Activated CD4-positive, alpha-beta T cell treated with anti-CD3 and anti-CD28 coated beads, Interleukin-10, Interleukin-2, amounts not matched to agents 100 ng/mL and 50 ng/mL, durations not matched to agents 16 hours and 8 hours (primary cell): ENCODE measurements around the gene PLAC1.

Source experiments
- DNase-seq: peaks from one replicate; pipeline ENCODE4 v3.0.0-alpha.2; 2020

The PLAC1 gene

DNA sequence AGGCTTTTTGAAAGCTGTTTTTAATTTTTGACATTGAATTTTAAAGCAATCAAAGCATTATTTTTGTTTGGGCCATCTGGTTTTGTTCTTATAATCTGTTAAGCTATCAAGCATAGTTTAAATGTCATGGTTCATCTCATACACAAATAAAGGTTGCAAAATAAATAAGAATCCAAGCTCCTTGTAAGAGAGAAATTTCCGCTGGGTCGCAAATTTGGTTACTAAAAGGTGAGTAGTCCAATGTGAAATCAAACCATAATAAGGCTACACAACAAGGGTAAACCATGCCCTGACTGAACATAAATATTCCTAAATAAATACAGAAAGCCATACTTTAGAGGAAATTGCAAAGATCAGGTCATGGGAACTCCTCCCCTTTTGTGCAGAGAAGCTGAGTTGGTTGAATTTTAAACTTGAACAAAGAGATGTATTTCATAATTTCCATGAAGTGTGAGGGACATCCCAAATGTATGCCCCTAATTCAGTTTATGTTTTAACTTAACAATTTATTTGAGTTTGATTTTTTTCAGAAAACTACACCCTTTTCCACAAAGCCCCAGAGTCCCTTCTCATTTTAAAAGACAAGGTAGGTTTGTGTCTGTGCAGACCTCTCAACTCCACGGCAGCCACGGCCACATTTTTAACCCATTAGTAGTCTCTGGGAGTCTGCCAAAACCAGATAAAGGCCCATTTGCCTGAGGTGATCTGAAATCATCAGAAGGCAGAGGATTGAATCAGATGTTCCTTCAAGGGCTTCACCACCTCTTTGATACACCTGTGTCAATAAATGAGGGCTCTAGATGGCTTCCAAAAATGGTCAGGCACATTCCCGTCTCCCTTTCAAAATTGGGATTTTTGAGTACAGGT lies 85.2 kb downstream of the PLAC1 start:
- no peak for DNase-seq

DNA sequence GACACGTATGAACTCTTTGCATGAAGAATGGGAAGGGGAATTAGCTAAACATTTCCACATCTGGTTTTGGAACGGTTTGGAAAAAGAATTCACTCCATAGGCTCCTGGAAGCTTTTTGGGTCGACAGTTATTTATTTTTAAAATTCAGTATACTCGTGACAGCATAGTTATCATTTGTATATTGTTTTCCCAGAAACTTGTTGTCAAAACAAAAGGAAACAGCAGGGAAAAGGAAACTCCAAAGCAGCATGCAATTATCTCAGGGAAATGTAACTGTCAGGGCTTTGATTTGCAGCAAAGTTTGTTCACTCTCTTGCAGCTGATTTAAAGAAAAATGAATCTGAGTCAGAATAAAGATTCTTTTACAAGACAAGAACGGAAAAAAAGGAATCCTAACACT lies 86.5 kb downstream of the PLAC1 start:
- no peak for DNase-seq

DNA sequence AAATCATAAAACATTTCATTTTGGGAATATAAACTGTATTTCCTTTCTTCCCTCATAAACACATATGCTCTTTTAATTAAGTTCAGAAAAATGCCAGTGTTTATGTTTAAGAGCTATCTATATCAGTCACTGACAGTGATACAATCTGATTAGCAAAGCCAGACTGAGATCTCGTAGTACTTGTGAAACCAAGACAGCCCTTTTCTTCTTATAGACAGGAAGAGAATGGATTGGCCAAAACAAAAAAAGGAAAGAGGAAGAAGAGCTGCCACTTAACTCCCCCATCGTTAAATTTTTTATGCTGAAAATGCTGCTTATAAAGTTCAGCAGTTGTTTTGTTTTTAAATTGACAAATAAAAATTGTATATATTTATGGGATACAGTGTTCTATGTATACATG lies 87.4 kb downstream of the PLAC1 start:
- peak; percentile 20 for DNase-seq

DNA sequence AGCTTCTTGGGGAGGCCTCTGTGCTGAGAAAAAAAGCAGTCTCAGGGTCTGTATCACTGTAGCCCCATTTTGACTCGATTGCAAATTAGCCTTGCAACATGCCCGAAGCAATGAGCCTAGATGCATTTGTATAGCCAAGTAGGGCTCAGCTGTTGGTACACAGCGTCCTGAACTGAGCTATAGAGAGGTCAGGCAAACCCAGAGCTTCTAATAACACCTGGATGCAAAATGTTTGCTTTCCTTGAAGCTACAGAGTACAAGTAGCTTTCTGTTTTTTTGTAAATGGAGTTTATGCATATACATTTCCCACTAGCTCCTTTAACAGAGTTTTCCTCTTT lies 87.8 kb downstream of the PLAC1 start:
- DNase-seq = no peak

DNA sequence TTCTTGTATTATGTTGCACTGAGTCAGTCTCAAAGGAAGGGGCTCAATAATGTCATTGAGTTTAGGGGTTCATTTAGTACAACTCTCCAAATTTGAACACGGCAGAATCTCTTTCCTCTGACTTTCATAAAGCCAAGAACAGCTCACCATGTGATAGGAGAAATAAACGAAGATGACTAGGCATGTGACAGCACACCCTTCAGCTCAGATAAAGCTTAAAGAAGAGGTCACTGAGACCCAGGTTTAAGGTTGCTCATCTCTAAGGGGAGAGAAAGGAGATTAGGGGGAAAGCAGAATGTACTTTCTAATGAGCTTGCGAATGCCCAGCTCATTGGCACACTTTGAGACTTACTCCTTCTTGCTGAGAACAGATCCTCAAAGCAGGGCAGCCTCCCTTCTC lies 89.0 kb downstream of the PLAC1 start:
- no peak for DNase-seq

DNA sequence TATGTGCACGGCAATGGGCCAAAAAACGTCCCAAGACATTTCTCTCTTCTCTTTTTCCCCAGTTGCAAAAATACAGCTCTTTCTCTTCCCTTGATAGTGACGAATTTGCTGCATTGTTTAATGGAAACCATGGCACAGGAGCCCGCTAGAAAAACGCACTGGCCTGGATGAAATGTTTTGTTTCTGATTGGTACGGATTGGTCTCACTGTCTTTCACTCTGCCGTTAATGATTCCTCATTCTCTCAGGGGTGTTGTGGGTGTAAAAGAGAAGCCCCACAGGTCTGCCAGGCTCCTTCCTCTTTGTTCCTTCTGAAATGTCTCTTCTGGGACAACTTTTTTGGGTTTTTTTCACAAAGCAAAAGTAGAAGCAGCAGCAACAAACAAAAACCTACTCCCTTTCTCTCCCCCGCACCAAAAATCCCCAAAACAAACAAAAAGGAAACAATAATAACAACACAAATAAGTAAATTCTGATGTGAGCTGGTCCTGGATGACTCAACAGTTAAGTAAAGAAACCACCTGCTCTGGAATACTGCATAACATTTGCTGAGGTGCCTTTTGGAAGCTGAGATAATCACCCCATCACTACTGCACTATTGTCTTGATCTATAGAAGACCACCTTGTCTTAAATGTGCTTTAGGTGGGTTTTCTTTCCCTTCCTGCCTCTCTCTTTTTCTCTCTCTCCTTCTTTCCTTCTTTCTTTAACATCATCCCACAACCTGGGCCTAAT lies 89.8 kb downstream of the PLAC1 start:
- DNase-seq = no peak

DNA sequence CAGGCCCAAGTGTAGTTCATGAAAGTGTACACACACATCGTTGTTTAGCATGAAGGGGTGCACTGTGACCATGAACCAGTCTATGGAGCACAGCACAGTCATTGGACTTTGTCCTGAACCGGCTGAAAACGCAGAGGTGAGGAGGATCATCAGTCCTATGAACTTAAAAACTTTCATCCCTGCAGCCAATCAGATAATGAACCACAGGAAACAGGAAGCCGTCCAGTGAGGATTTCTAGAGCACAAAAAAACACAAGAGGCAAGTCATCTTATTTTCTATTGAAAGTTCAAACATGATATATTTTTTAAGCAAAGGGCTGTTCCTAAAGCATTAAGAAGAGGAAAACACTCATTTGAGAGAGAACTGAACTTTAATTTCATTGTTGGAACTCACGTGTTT lies 91.8 kb downstream of the PLAC1 start:
- DNase-seq = no peak

DNA sequence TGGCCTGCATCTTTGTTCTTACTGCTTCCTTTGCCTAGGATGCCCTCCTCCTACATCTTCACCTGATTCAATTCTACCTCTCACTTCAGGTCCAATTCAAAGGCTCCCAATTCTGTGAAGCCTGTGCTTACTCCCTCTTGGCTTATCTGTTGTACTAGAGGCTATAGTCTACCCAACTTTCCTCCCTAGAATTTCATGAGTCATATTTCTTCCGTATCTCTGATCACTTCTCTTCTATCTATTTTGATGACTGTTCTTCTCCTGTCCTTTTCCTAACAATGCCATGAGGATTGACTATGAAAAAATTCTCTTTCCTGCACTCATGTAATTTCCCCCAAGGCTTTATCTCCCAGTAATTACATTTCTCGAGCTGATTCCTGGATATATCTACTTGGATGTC lies 96.3 kb downstream of the PLAC1 start:
- no peak for DNase-seq

DNA sequence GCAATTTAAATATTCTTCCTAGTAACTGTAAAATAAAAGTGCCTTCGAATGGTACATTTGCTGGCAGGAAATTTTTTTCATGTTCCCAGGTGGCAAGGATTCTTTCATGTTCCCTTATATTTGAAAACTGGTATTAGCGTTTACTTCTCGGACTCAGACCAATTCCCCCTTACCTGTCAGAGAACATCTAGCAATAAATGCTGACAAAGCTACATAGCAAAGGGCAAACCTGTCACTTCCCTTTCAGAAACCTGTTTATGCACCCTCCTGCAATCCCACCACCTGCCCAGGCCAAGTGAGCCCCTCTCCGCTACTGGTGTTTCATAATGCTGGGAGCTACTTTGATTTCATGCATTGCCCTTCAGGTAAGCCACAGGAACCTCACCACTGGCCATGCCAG lies 100.1 kb downstream of the PLAC1 start:
- DNase-seq = no peak

DNA sequence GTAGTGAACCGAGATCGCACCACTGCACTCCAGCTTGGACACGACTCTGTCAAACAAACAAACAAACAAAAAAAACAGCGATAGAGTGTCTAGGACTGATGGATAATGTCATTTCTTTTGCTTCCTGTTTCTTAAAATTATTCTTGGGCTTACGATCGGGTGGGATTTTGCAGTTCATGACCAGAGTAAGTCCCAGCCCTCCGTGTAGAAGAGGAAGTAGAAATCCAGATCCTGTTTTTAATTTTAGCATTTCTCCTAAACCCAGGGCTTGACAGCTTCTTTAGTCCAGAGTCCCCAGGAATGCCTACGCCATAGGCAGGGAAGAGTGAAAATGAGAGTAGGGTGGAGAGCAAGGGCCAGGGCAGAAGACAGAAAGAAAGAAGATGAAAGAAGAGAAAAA lies 104.0 kb downstream of the PLAC1 start:
- no peak for DNase-seq

DNA sequence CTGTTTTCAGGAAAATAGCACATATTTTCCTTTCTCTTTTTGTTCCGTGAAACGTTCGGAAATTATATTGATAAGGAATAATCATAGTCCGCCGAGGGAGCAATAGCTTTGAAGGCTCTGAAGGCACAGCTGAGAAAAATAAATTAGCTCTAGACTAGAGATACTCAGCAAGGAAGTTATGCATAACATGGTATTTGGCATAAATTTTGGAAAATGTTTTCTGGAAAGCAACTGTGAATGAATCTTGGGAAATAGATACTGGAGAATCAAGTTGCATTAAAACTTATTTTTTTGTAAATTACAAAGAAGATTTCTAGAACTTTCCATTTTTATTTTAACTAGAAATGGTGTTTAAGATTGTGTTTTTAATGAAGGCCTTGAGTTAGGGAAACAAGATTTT lies 105.9 kb downstream of the PLAC1 start:
- DNase-seq = no peak

DNA sequence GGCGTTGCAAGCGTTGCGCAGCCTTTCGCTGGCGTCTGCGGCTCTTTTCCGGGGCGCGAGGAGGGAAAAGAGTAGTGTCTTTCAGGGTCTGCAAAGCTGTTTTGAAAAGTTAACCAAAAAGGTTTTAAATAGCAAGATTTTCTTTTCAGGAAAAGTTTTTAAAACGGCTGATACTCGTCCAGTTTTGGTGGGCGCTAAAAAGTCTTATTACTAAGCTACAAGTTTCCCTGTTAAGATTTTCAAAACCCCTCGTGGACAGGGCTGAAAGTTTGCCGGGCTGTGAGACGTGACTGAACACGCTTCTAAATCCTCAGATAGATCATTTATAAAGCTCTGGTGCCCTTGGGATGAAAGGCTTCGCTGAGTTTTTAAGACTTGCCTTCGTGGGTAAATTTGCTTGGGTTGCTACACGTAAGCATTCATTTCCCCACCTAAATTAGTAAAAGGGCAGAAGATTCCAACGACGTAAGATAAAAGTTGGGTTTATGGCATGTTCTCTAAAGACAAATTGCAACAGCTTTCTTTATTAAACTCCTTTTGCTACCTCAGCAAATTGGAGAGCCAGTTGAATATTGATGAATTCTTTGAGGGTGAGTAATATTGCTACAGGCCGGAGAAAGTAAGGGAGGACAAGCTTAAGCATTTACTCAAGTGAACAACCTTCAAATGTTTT lies 106.8 kb downstream of the PLAC1 start:
- DNase-seq = no peak

DNA sequence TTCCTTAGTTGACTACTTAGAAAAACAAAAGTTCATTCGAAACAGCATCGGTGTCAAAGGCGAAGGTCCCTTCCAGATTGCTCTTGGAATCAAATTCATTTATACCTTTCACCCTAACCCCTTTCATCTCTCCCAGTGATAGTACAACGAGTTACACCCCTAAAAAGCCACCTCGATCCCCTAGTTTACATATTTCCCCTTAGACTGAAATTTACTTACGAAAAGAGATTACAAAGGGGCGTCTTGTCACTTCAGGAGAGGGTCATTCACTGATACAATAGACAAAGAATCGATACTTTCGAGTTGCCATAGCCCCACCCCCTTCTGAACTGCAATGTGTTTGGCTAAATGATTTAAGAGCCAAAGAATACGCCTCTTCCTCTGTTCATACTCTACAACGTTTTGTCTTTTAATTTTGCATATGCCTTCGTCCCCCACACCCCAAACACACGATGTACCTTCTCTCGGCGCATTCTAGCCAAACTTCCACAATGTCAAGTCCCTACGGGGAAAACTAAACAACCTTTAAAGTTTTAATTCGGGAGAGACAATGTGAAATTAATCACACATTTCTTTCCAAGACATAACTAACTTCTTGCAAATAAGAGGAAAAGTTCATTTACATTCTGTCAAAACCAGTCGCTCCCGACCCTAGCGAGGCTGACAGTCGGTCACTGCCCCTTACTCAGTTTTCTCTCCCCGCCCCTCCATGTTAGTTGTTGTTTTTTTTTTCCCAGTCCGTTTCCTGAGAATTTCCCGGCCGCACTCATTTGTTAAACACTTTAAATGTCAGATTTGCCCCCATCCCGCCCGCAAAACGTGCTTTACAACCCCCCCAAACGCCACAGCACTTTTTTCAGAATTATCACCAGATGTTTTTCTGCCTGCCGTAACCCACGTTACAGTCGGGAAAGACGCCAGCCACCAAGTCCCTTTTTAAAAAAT lies 109.7 kb downstream of the PLAC1 start:
- peak; percentile 35 for DNase-seq

DNA sequence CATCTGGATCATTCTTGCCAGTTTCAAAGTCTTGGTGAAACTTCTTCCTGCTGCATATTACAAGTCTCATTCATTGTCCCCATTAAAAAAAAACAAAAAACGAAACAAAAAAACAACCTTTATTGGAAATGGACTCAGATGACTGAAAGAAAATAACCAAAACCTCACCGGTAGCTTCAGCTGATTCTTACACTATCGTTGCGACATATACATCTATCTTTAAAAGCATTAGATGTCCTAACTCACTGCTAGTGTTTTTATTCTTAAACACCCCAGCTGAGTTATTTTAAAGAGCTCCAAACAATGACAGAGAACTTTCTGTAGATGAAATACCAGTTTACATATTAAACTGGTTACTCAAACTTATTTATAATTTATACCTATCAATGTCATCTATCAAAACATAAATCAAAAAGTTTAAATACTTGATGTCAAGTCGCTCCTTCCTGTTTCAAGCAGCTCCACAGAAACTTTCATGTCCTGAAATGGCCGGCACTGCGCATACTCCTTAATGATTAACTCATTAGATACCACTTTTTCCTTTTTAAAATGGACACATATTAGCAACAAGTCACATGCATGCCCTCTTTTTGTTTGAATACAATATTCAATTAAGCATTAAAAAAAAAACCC lies 111.1 kb downstream of the PLAC1 start:
- DNase-seq = no peak

DNA sequence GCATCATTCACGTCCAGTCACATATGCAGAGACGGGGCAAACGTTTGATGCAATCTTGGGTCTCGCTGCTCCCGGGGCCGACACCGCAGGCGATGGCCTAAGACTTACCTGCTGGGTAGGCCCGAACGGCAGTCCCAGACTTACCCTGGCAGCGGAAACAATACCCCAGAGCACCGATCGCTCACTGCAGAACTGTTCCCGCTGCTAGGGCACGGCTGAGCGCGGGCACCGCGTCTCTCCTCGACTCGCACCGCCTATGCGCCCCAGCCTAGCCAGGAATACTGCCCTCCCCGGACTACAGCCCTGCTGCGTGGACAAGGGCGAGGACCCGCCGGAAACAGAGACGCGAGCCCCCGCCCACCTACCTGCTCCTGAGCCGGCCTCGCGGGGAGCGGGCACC lies 112.1 kb downstream of the PLAC1 start:
- DNase-seq = no peak

DNA sequence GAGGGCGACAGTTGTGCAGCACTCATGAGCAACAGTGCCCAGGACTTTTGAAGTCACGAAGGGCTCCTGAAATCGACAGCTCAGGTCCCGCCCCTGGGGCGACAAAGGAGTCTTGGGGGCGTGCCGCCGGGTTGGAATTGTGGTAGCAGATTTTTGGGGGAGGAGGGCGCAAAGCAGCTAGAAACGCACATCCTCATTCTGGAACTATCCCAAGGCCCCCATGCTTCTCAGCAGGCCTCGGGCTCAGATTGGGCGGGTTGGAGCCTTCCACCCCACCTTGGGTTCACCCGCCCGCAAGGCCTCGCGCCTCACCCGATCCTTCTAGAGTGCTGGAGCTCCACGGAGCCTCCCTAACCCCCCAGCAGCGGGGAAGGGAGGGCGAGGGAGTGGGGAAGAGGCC lies 112.8 kb downstream of the PLAC1 start:
- no peak for DNase-seq

DNA sequence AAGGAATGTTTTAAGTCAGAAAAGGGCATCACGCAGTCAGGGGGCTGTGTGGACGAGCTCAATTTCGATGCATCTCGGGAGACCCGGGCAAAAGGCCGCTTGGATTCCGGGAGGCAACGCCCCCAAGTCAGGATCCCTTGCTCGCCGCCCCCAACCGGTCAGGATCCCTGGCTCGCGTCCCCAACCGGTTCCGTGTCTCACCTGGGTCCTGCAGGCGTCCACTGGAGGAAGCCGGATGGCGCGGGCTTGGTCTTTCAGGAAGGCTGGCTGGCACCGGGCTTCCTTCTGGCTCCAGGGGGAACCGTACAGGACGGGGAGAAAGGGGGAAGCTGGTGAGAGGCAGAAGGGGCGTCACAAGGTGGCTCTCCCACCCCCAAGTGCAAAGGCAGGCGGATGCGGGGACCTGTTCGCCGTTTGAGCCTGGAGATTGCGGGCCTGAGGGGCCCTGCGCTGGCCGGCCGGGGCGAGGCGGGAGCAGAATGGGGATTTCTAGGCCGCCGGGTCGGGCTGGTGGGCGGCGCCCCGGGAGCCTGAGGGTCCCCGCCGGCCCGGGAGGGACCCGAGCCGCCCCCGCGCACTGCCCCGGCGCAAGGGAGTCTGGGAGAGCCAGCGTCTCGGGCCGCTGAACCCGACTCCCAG lies 113.6 kb downstream of the PLAC1 start:
- DNase-seq = no peak

DNA sequence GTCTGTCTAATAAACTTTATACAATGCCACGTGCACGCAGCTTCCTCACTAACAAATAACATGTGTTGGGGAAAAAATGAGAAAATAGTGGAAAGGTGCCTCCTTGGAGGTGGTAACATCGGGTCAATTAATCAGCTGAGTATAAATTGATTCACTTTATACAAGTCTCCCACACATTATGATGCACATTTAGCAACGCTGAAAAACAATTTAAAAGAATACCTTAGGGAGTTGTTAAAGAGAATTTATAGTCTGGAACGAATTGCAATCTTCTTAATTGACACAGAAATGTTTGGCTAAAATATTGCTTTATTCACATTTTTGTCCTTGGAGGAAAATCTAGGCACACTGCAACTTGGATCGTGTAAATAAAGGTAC lies 114.1 kb downstream of the PLAC1 start:
- DNase-seq = no peak

DNA sequence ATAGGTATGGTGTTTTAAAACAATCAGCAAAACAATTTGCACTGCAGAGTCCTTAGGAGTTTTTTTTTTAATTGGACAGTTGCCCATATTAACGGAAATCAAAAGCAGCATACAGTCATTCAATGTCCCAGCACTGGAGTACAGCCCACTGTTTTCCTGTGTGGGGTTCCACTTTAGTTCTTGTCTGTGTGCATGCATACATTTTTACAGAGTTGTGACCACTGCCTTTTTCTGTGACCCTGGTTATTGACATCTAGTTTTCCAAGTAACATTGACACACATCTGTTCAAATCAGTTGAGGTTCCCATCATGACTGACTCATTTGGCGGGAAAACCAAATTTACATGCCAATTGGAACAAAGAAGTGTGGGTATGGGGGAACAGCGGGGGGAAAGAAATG lies 115.0 kb downstream of the PLAC1 start:
- DNase-seq = no peak

DNA sequence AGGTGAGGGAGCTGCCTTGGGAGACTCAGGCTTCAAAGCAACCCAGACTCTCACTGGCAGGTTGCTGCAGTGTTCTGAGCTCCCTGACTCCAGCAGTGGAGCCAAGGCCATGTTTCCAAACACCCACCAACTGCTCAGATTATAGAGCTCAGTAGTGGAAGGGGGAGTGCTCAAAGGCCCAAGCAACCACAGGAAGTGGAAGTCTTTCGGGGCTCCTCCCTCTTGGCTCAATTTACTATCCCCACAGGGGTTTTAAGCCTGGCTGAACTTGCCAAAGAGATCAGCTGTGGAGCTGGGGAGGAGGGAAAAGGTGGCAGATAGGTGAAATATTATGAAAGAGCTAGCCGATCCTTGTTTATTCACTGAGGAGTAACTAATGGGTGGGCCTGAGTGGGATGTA lies 115.8 kb downstream of the PLAC1 start:
- DNase-seq = no peak

DNA sequence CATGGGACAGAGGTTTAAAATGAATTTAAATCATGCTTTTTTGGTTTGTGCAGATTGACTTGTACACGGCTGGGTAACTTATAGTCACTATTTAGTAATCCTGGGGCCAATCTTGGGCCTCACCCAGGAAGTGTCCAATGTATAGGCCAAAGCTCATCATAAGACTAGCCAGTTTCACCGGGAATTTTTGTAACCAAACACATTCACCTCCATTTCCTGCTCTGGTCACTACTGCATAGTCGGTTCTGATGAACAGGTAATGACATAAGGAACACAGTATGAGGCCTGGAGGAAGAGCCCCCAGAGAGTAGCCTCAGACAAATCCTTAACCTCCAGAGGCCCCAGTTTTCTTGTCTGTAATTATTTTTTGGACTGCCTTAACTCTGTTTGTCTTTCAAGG lies 116.4 kb downstream of the PLAC1 start:
- DNase-seq = no peak

DNA sequence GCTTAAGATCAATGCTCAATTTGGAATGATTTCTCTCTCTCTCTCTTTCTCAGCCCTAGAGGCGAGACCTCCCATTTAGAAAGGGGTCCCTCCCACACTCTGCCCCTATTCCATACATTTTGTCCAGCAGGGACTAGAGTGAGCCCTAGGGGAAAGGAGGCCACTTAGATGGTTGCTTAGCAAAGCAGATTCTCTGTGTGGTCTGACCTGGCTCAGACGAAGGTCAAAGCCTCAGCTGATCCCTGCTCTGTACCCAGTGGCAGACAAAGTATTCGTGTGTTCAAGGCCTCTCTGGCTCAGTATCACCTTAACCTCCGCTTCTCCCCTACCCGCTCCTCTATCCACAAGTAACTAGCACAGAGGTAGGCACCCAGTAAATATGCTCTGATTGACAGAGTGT lies 120.0 kb downstream of the PLAC1 start:
- no peak for DNase-seq
